K562 (cell line): ENCODE results near the gene SPATC1L.

Experiments
- TCF7 ChIP-seq: sonication (generic); IDR thresholded peaks from 2 replicates; pipeline ENCODE4 v1.6.1; 2016; ENCODE audit warnings: antibody characterized with exemption, borderline replicate concordance
- U2AF1 ChIP-seq: fragments of 200-400 bp; formaldehyde crosslinking; optimal IDR thresholded peaks from 2 replicates; pipeline ENCODE3; 2017; ENCODE audit warnings: mild to moderate bottlenecking, low read depth, low read length, moderate library complexity
- ZBTB26 ChIP-seq: fragments of 450-650 bp; formaldehyde crosslinking; IDR thresholded peaks from 2 replicates; pipeline ENCODE4 v1.4.0; 2022; ENCODE audit warnings: missing genetic modification characterization

- TF ChIP-seq TCF7 = no peak
- no peak for TF ChIP-seq U2AF1
- no peak for TF ChIP-seq ZBTB26
These were observed 71.5 kb downstream of the SPATC1L start for GRCh38 chr21:46112725-46113215.
